HG02852 (cell line): ENCODE data around the gene BMPER.

ENCODE experiments used
- ATAC-seq: cut with Tn5 transposase; IDR thresholded peaks from one replicate; pipeline ENCODE4 v1.9.1; 2021; ENCODE audit warnings: mild to moderate bottlenecking, moderate library complexity; ENCODE audit not compliant: unreplicated experiment

Gene BMPER

GRCh38 chr7:33905389-33906032, at the start of gene BMPER:
TSS of gene BMPER (plus strand) at chr7:33905539. CDS start at chr7:33905614, 75 bp downstream.
- no peak for ATAC-seq

GRCh38 chr7:33861947-33862346, 43.4 kb upstream of the BMPER start:
- no peak for ATAC-seq

GRCh38 chr7:33862946-33863814, 42.2 kb upstream of the BMPER start:
- no peak for ATAC-seq

GRCh38 chr7:33868166-33868565, 37.2 kb upstream of the BMPER start:
- no peak for ATAC-seq

- no peak for ATAC-seq
Observed at GRCh38 chr7:33869176-33869575, 36.2 kb upstream of the BMPER start.

- no peak for ATAC-seq
Observed at GRCh38 chr7:33870120-33870519, 35.2 kb upstream of the BMPER start.

- no peak for ATAC-seq
Observed at GRCh38 chr7:33872870-33873269, 32.5 kb upstream of the BMPER start.

- no peak for ATAC-seq
Observed at GRCh38 chr7:33873518-33873917, 31.8 kb upstream of the BMPER start.

GRCh38 chr7:33873981-33874750, 31.2 kb upstream of the BMPER start:
- no peak for ATAC-seq

- ATAC-seq, result no peak
Observed at GRCh38 chr7:33874943-33875342, 30.4 kb upstream of the BMPER start.

GRCh38 chr7:33876596-33877274, 28.6 kb upstream of the BMPER start:
- no peak for ATAC-seq

- no peak for ATAC-seq
Observed at GRCh38 chr7:33880787-33881186, 24.6 kb upstream of the BMPER start.

GRCh38 chr7:33881316-33881715, 24.0 kb upstream of the BMPER start:
- no peak for ATAC-seq

GRCh38 chr7:33882040-33882837, 23.1 kb upstream of the BMPER start:
- ATAC-seq, result no peak

GRCh38 chr7:33882950-33883670, 22.2 kb upstream of the BMPER start:
- no peak for ATAC-seq

- no peak for ATAC-seq
Observed at GRCh38 chr7:33883671-33883965, 21.7 kb upstream of the BMPER start.

- ATAC-seq, result no peak
Observed at GRCh38 chr7:33885290-33886148, 19.8 kb upstream of the BMPER start.

- ATAC-seq, result no peak
Observed at GRCh38 chr7:33886149-33886623, 19.2 kb upstream of the BMPER start.
